AG09319 (cell line): ENCODE measurements around the gene VWA2.

Experiments
- DNase-seq: peaks from one replicate; pipeline ENCODE4 v3.0.0-alpha.2; 2010; ENCODE audit warnings: low read depth; ENCODE audit errors: extremely low read depth
- TF ChIP-seq, protein P1 (sequence below): IDR thresholded peaks from 2 replicates; pipeline ENCODE4 v1.5.1; 2011; ENCODE audit warnings: low read depth, mild to moderate bottlenecking, inconsistent platforms, low read length, moderate library complexity

VWA2 gene

DNA sequence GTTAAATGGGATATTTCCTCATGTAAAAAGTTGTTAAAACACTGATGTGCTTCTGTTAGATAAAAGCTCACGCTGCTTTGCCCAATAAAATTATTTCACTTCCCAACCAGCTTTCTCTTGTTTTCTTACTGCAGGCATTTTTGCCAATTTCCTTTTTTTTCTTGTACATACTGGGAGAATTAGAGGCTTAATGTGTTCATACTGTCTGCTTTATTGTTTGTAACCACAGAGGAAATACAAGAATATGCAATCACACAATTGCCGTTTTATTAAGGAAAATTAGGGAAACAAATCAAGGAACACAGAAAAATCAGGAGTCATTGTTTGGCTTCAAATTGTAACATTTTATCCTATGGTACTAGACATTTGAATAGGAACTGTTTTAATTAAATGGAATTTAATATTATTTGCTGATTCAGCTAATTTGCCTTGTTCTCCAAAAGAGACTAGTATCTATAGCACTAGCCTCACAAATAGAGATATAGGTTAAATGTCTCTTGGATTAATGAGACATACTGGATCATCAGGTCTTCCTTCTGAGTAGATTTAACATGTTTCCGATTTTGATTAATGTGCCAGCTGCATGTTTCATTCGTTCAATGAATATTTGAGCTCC is 6.4 kb upstream of the VWA2 start:
- DNase-seq: no peak
- TF ChIP-seq, protein P1, sequence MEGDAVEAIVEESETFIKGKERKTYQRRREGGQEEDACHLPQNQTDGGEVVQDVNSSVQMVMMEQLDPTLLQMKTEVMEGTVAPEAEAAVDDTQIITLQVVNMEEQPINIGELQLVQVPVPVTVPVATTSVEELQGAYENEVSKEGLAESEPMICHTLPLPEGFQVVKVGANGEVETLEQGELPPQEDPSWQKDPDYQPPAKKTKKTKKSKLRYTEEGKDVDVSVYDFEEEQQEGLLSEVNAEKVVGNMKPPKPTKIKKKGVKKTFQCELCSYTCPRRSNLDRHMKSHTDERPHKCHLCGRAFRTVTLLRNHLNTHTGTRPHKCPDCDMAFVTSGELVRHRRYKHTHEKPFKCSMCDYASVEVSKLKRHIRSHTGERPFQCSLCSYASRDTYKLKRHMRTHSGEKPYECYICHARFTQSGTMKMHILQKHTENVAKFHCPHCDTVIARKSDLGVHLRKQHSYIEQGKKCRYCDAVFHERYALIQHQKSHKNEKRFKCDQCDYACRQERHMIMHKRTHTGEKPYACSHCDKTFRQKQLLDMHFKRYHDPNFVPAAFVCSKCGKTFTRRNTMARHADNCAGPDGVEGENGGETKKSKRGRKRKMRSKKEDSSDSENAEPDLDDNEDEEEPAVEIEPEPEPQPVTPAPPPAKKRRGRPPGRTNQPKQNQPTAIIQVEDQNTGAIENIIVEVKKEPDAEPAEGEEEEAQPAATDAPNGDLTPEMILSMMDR: no peak

GRCh38 chr10:114233482-114233881 is 5.6 kb upstream of the VWA2 start:
- TF ChIP-seq, protein P1: no peak

GRCh38 chr10:114234132-114234531 is 4.9 kb upstream of the VWA2 start:
- DNase-seq: no peak
- TF ChIP-seq, protein P1: no peak

More at GRCh38 chr10:114233482-114233881, 5.6 kb upstream of the VWA2 start:
- no peak for DNase-seq

DNA sequence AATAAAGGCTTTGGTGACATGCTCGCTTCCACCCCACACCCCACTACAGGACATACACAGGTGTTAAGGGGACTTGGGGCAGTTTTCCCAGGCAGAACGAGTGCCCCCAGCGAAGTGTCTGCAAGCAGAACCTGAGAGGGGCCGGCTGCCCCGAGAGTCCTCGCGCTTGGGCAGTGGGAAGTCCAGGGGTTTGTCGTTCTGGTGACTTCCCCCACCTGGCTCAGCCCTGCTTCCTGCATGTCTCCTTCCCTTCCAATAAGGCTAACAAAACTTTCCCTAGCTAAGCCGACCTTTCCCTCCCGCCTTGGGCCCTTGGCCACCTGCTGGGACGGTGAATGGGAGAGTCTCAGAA is 916 bp downstream of the VWA2 start:
- TF ChIP-seq, protein P1: no peak
- DNase-seq: no peak

DNA sequence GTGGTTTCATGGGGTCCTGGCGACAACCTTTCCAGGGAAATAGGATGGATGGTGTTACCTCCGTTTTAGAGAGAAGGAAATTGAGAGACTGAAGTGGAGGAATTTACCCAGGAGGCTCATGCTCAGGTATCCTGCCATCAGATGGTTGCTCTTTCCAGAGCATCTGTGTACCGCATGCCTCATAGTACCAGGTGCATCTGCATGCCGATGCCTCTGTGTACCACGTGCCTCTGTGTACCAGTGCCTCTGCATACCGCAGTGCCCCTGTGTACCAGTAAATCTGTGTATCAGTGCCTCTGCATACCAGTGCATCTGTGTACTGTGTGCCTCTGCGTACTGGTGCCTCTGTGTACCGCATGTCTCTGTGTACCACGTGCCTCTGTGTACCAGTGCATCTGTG is 3.2 kb downstream of the VWA2 start:
- TF ChIP-seq, protein P1: no peak
- no peak for DNase-seq

GRCh38 chr10:114243661-114244060 is 4.6 kb downstream of the VWA2 start:
- DNase-seq: no peak
- TF ChIP-seq, protein P1: no peak

DNA sequence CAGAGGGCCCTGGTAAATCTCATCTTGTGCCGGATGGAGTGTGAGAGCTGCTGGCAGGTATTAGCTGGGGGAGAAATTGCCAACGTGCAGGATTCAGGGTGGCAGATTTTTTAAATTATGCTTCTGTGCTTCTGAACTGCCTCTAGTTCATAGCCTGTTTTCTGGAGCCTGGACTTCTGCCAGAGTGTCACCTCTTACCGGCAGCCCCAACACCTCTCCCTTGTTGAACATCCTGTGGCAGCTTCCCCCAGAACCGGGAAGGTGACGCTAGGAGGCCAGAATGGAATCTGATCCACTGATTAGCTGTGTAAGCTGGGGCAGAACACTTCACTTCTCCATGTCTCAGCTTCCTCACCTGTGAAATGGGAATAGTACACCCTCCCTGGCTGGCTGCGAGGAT is 5.1 kb downstream of the VWA2 start:
- TF ChIP-seq, protein P1: no peak
- no peak for DNase-seq
